ENCODE results near the gene DLG2.

DLG2 gene

GRCh38 chr11:83715927-83716535 is 1911.1 kb downstream of the DLG2 start:
- H3K4me1 ChIP-seq (ENCODE audit: control insufficient read depth, insufficient read depth, low read length): peaks cover 6% of the 10 kb centered on the region
- 84% methylated on average over 2 of the region's 2 CpGs; no CpG with 5 or more reads in 1 of the 2 experiments for WGBS, 2 experiments
- H3K4me3 ChIP-seq (ENCODE audit: insufficient read depth, low read depth, low read length): no peak overlapping the region
- H3K9me3 ChIP-seq (ENCODE audit: control insufficient read depth, low read length): no peaks in the 10 kb centered on the region
- no peaks in the 10 kb centered on the region for H3K36me3 ChIP-seq (ENCODE audit: control insufficient read depth, insufficient read depth, low read length)
- no peak overlapping the region for H3K27ac ChIP-seq (ENCODE audit: insufficient read depth, low read depth, low read length, poor library complexity, severe bottlenecking)
- H3K27me3 ChIP-seq (ENCODE audit: control insufficient read depth, insufficient read depth, low read length, poor library complexity, severe bottlenecking): no peaks in the 10 kb centered on the region

DNA sequence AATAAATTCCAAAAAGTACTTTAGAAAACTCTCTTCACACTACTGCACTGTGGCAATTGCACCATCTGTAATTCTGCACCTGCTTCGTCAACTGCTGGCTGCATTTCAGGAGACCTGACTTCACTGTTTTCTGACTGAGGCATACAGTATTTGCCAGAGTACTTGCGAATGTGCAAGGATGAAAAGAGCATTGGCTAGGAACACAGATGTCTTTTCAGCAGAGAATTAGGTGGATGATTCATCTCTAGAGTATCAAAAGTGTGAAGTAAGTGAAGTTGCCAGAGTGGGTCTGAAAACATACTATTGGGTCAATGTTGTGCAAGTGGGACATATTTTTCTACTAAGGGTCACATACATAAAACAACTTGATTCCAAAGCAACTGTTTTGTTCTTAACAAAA is 1913.4 kb downstream of the DLG2 start:
- WGBS, 2 experiments: 92 to 94% methylated on average over 2 of the region's 2 CpGs
- no peak overlapping the region for H3K27ac ChIP-seq (ENCODE audit: insufficient read depth, low read depth, low read length, poor library complexity, severe bottlenecking)

GRCh38 chr11:83711106-83711527 is 1916.0 kb downstream of the DLG2 start:
- Histone ChIP-seq H3K27ac (ENCODE audit: insufficient read depth, low read depth, low read length, poor library complexity, severe bottlenecking) (no peak overlapping the region), H3K36me3 (ENCODE audit: control insufficient read depth, insufficient read depth, low read length) (no peaks in the 10 kb centered on the region), H3K4me3 (ENCODE audit: insufficient read depth, low read depth, low read length) (no peak overlapping the region), H3K4me1 (ENCODE audit: control insufficient read depth, insufficient read depth, low read length) (no peaks in the 10 kb centered on the region), H3K9me3 (ENCODE audit: control insufficient read depth, low read length) (no peaks in the 10 kb centered on the region), H3K27me3 (ENCODE audit: control insufficient read depth, insufficient read depth, low read length, poor library complexity, severe bottlenecking) (no peaks in the 10 kb centered on the region)
- 92 to 95% methylated on average over 5 of the region's 5 CpGs for WGBS, 2 experiments

More for the DNA sequence above, 1913.4 kb downstream of the DLG2 start:
- no peaks in the 10 kb centered on the region for H3K9me3 ChIP-seq (ENCODE audit: control insufficient read depth, low read length)
- H3K27me3 ChIP-seq (ENCODE audit: control insufficient read depth, insufficient read depth, low read length, poor library complexity, severe bottlenecking): no peaks in the 10 kb centered on the region
- no peaks in the 10 kb centered on the region for H3K36me3 ChIP-seq (ENCODE audit: control insufficient read depth, insufficient read depth, low read length)
- H3K4me1 ChIP-seq (ENCODE audit: control insufficient read depth, insufficient read depth, low read length): no peaks in the 10 kb centered on the region
- no peak overlapping the region for H3K4me3 ChIP-seq (ENCODE audit: insufficient read depth, low read depth, low read length)

DNA sequence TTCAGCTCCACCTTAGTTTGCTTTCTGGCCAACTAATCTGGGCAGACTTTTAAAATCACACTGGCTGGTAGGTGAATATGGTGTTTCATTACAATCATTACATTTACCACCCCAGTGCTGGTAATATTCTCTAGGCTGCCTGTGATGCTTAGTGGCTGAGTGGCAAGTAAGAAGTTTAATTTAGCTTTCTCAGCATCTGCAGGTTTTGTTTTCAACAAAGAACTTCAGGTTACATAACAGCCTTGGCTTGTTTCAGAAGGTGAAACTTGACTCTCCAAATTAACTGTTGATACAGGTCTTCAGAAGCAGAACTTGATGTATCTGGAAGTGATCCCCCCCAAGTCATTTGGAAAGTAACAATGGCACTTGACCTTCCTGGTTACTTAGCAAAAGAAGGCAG is 1917.7 kb downstream of the DLG2 start:
- no peak overlapping the region for H3K27ac ChIP-seq (ENCODE audit: insufficient read depth, low read depth, low read length, poor library complexity, severe bottlenecking)
- H3K4me1 ChIP-seq (ENCODE audit: control insufficient read depth, insufficient read depth, low read length): no peaks in the 10 kb centered on the region
- no peaks in the 10 kb centered on the region for H3K27me3 ChIP-seq (ENCODE audit: control insufficient read depth, insufficient read depth, low read length, poor library complexity, severe bottlenecking)
- H3K4me3 ChIP-seq (ENCODE audit: insufficient read depth, low read depth, low read length): no peak overlapping the region
- no peaks in the 10 kb centered on the region for H3K36me3 ChIP-seq (ENCODE audit: control insufficient read depth, insufficient read depth, low read length)
- H3K9me3 ChIP-seq (ENCODE audit: control insufficient read depth, low read length): no peaks in the 10 kb centered on the region

- WGBS, 2 experiments: 91 to 94% methylated on average over 6 of the region's 6 CpGs
- Histone ChIP-seq H3K36me3 (ENCODE audit: control insufficient read depth, insufficient read depth, low read length) (no peaks in the 10 kb centered on the region), H3K27me3 (ENCODE audit: control insufficient read depth, insufficient read depth, low read length, poor library complexity, severe bottlenecking) (no peaks in the 10 kb centered on the region), H3K9me3 (ENCODE audit: control insufficient read depth, low read length) (no peaks in the 10 kb centered on the region), H3K4me3 (ENCODE audit: insufficient read depth, low read depth, low read length) (no peak overlapping the region), H3K27ac (ENCODE audit: insufficient read depth, low read depth, low read length, poor library complexity, severe bottlenecking) (no peak overlapping the region), H3K4me1 (ENCODE audit: control insufficient read depth, insufficient read depth, low read length) (no peaks in the 10 kb centered on the region)
Observed at GRCh38 chr11:83706566-83706965, 1920.6 kb downstream of the DLG2 start.

GRCh38 chr11:83702796-83703195 is 1924.3 kb downstream of the DLG2 start:
- Histone ChIP-seq H3K27me3 (ENCODE audit: control insufficient read depth, insufficient read depth, low read length, poor library complexity, severe bottlenecking) (no peaks in the 10 kb centered on the region), H3K4me1 (ENCODE audit: control insufficient read depth, insufficient read depth, low read length) (no peaks in the 10 kb centered on the region), H3K4me3 (ENCODE audit: insufficient read depth, low read depth, low read length) (no peak overlapping the region), H3K27ac (ENCODE audit: insufficient read depth, low read depth, low read length, poor library complexity, severe bottlenecking) (no peak overlapping the region), H3K9me3 (ENCODE audit: control insufficient read depth, low read length) (no peaks in the 10 kb centered on the region), H3K36me3 (ENCODE audit: control insufficient read depth, insufficient read depth, low read length) (no peaks in the 10 kb centered on the region)
- 75 to 100% methylated on average over 2 of the region's 2 CpGs for WGBS, 2 experiments

DNA sequence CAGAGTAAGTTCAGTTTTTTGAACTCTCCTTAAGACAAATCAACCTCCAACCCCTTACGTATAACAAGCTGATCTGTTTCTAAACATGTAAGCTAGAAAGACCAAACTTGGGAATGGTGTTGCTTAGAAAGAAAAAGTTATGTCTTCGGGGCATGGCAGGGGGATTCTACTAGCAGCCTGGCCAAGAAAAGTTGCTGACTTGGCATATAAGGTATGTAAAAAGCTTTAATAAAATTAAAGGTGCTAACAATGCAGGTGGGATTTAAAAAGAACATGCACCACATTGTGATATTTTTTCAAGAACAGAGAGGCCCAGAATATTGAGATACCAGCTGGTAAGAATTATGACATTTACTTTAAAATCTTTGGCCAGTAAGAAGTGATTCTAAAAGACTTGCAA is 1929.6 kb downstream of the DLG2 start:
- Histone ChIP-seq H3K4me3 (ENCODE audit: insufficient read depth, low read depth, low read length) (no peak overlapping the region), H3K4me1 (ENCODE audit: control insufficient read depth, insufficient read depth, low read length) (peaks cover 8% of the 10 kb centered on the region), H3K9me3 (ENCODE audit: control insufficient read depth, low read length) (no peaks in the 10 kb centered on the region), H3K27me3 (ENCODE audit: control insufficient read depth, insufficient read depth, low read length, poor library complexity, severe bottlenecking) (no peaks in the 10 kb centered on the region), H3K36me3 (ENCODE audit: control insufficient read depth, insufficient read depth, low read length) (no peaks in the 10 kb centered on the region), H3K27ac (ENCODE audit: insufficient read depth, low read depth, low read length, poor library complexity, severe bottlenecking) (no peak overlapping the region)
- 94 to 95% methylated on average over 1 to 2 of the region's 2 CpGs for WGBS, 2 experiments

GRCh38 chr11:83695046-83695445 is 1932.1 kb downstream of the DLG2 start:
- Histone ChIP-seq H3K9me3 (ENCODE audit: control insufficient read depth, low read length) (no peaks in the 10 kb centered on the region), H3K4me1 (ENCODE audit: control insufficient read depth, insufficient read depth, low read length) (peaks cover 8% of the 10 kb centered on the region), H3K4me3 (ENCODE audit: insufficient read depth, low read depth, low read length) (no peak overlapping the region), H3K27ac (ENCODE audit: insufficient read depth, low read depth, low read length, poor library complexity, severe bottlenecking) (no peak overlapping the region), H3K27me3 (ENCODE audit: control insufficient read depth, insufficient read depth, low read length, poor library complexity, severe bottlenecking) (no peaks in the 10 kb centered on the region), H3K36me3 (ENCODE audit: control insufficient read depth, insufficient read depth, low read length) (no peaks in the 10 kb centered on the region)
- 93 to 96% methylated on average over 3 of the region's 3 CpGs for WGBS, 2 experiments

DNA sequence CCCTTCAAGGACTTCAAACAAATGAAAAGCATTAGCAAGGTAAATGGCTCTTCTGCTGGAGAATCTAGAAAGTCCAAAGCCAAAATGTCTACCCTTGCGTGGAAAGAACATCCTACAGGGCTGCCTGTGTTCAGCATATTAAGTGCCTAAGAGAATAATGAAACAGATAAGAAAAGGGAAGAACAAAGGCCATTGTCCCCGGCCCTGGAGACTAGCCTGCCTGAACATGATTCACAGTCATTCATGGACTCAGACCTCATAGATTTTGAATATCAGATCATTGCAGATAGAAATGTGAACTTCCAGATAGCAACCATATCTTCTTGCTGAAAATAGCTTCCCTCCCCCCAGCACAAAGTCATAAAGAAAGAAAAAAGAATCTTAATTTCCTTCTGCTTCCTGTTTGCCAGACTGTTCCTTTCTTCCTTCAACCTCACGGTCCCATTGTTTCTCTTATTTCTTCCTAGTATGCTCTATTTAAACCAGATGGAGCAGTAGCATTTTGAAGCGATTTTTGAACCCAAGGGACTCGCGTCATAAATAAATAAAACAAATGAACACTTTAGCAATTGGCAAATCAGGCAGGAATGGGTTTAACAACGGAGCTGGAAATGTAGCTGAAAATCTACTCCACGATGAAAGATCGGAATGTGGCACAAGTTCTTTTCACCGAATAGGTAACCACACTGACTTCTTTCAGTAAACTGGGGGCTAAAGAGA is 1932.8 kb downstream of the DLG2 start:
- H3K4me3 ChIP-seq (ENCODE audit: insufficient read depth, low read depth, low read length): no peak overlapping the region

GRCh38 chr11:83693306-83693992 is 1933.7 kb downstream of the DLG2 start:
- Histone ChIP-seq H3K4me1 (ENCODE audit: control insufficient read depth, insufficient read depth, low read length) (peaks cover 8% of the 10 kb centered on the region), H3K9me3 (ENCODE audit: control insufficient read depth, low read length) (no peaks in the 10 kb centered on the region), H3K36me3 (ENCODE audit: control insufficient read depth, insufficient read depth, low read length) (no peaks in the 10 kb centered on the region), H3K27ac (ENCODE audit: insufficient read depth, low read depth, low read length, poor library complexity, severe bottlenecking) (no peak overlapping the region), H3K27me3 (ENCODE audit: control insufficient read depth, insufficient read depth, low read length, poor library complexity, severe bottlenecking) (no peaks in the 10 kb centered on the region), H3K4me3 (ENCODE audit: insufficient read depth, low read depth, low read length) (no peak overlapping the region)
- 60 to 63% methylated on average over 7 to 8 of the region's 8 CpGs for WGBS, 2 experiments

More for the DNA sequence above, 1932.8 kb downstream of the DLG2 start:
- WGBS, 2 experiments: 91 to 96% methylated on average over 10 of the region's 10 CpGs
- H3K9me3 ChIP-seq (ENCODE audit: control insufficient read depth, low read length): no peaks in the 10 kb centered on the region
- H3K27ac ChIP-seq (ENCODE audit: insufficient read depth, low read depth, low read length, poor library complexity, severe bottlenecking): no peak overlapping the region
- no peaks in the 10 kb centered on the region for H3K27me3 ChIP-seq (ENCODE audit: control insufficient read depth, insufficient read depth, low read length, poor library complexity, severe bottlenecking)
- H3K36me3 ChIP-seq (ENCODE audit: control insufficient read depth, insufficient read depth, low read length): no peaks in the 10 kb centered on the region
- H3K4me1 ChIP-seq (ENCODE audit: control insufficient read depth, insufficient read depth, low read length): peaks cover 8% of the 10 kb centered on the region
